Measurements from ENCODE around the gene DDX39B.
A peak's percentile ranks its signal among the peaks of the same experiment; 100 is the strongest.
"Not testable (repeated sequence)": the region's sequence is repeated elsewhere in the genome, so short reads cannot be mapped to it uniquely, and the experiment has no call there.

Gene DDX39B

DNA sequence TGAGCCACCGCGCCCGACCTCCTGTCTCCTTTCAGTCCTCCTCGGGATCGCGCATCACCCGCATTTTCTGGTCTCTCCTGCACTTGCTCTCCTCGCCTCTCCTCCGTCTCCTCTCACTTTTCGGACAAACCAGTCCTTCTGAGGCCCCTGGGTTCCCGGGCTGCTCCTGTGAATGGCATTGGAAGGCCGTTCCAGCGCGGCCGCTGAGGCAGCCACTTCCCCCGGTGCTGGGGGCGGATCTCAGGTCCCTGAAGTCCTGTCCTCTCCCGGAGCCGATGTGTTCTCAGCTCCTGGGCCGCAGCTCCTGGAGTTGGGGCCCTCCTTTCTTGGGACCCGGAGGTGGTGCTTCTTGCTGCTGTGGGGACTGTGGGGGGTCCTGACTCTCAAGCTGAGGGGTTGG is 43.1 kb downstream of the DDX39B start:
- Histone ChIP-seq H2AFZ (ENCODE audit: low read length) (no peak overlapping the region), H4K20me1 (ENCODE audit: insufficient read depth, low read length) (no peaks in the 10 kb centered on the region), H3K27me3 (ENCODE audit: insufficient read depth, low read length) (no peaks in the 10 kb centered on the region), H3K4me1 (ENCODE audit: insufficient read depth, low read length, severe bottlenecking) (peaks cover 24% of the 10 kb centered on the region), H3K9me2 (ENCODE audit: low read depth, low read length) (no peaks in the 10 kb centered on the region), H3K4me2 (ENCODE audit: low read length) (peak overlapping the region; percentile 40; the same call in 1 of the 2 replicates), H3K9ac (ENCODE audit: low read length) (no peak overlapping the region), H3K79me2 (ENCODE audit: insufficient read depth, low read length) (peaks cover 61% of the 10 kb centered on the region), H3K4me3 (ENCODE audit: low read depth, low read length, poor library complexity, severe bottlenecking) (peak overlapping the region; percentile 95), H3K36me3 (ENCODE audit: insufficient read depth, low read length) (peaks cover 13% of the 10 kb centered on the region), H3K9me3 (ENCODE audit: low read length) (0 out of 2 replicates have a peak, but pooled peaks cover 3% of the 10 kb centered on the region), H3K27ac (ENCODE audit: low read depth, low read length, poor library complexity, severe bottlenecking) (no peak overlapping the region), H3F3A (ENCODE audit: insufficient read depth, low read length) (no peaks in the 10 kb centered on the region)
- TF ChIP-seq, protein P1, sequence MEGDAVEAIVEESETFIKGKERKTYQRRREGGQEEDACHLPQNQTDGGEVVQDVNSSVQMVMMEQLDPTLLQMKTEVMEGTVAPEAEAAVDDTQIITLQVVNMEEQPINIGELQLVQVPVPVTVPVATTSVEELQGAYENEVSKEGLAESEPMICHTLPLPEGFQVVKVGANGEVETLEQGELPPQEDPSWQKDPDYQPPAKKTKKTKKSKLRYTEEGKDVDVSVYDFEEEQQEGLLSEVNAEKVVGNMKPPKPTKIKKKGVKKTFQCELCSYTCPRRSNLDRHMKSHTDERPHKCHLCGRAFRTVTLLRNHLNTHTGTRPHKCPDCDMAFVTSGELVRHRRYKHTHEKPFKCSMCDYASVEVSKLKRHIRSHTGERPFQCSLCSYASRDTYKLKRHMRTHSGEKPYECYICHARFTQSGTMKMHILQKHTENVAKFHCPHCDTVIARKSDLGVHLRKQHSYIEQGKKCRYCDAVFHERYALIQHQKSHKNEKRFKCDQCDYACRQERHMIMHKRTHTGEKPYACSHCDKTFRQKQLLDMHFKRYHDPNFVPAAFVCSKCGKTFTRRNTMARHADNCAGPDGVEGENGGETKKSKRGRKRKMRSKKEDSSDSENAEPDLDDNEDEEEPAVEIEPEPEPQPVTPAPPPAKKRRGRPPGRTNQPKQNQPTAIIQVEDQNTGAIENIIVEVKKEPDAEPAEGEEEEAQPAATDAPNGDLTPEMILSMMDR (IDR thresholded peaks at IDR 0.05; ENCODE audit: low read length): no peak
- TF ChIP-seq EZH2 (IDR thresholded peaks at IDR 0.05; ENCODE audit: borderline replicate concordance, low read length): no peak

GRCh38 chr6:31497531-31498476 is 44.0 kb downstream of the DDX39B start, which contains the start of gene MICB:
Gene MICB (plus strand): TSS chr6:31498145. CDS start chr6:31498194, 49 bp downstream.
- Histone ChIP-seq H3K9me2 (ENCODE audit: low read depth, low read length) (no peaks in the 10 kb centered on the region), H4K20me1 (ENCODE audit: insufficient read depth, low read length) (no peaks in the 10 kb centered on the region), H3K36me3 (ENCODE audit: insufficient read depth, low read length) (peaks cover 13% of the 10 kb centered on the region), H3F3A (ENCODE audit: insufficient read depth, low read length) (no peaks in the 10 kb centered on the region), H3K27ac (ENCODE audit: low read depth, low read length, poor library complexity, severe bottlenecking) (peak within 1 kb of the TSS; percentile 65), H3K27me3 (ENCODE audit: insufficient read depth, low read length) (no peaks in the 10 kb centered on the region), H3K9me3 (ENCODE audit: low read length) (0 out of 2 replicates have a peak, but pooled peaks cover 3% of the 10 kb centered on the region), H3K4me2 (ENCODE audit: low read length) (peak within 1 kb of the TSS; percentile 84), H3K4me3 (ENCODE audit: low read depth, low read length, poor library complexity, severe bottlenecking) (peak within 1 kb of the TSS; percentile 95), H3K4me1 (ENCODE audit: insufficient read depth, low read length, severe bottlenecking) (peaks cover 33% of the 10 kb centered on the region), H3K9ac (ENCODE audit: low read length) (peak within 1 kb of the TSS; percentile 58; the same call in 1 of the 2 replicates), H2AFZ (ENCODE audit: low read length) (no peak within 1 kb of the TSS), H3K79me2 (ENCODE audit: insufficient read depth, low read length) (peaks cover 51% of the 10 kb centered on the region)
- TF ChIP-seq, protein P1 (IDR thresholded peaks at IDR 0.05; ENCODE audit: low read length): no peak
- TF ChIP-seq EZH2 (IDR thresholded peaks at IDR 0.05; ENCODE audit: borderline replicate concordance, low read length): no peak

DNA sequence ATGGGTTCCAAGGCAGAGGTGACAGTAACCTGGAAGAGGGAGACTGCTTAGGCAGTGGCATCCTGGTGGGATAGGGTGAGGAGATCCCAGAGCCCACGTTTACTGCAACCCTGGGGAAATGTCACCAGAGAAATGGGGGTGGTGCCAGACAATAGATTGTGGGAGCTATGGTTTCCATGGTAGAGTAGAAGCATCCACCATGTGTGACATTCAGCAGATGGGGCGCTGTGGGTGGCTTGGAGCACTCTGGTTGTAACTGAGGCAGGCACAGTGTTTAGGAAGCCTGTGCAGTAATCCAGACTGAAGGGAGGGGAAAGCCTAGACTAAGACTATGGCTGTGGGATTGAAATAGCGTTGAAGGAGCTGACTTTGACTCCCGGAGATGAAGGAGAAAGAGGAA is 45.0 kb downstream of the DDX39B start:
- not testable (repeated sequence) for H2AFZ ChIP-seq (ENCODE audit: low read length)
- Histone ChIP-seq H3K9ac (ENCODE audit: low read length) (peak overlapping the region; percentile 58; the same call in 1 of the 2 replicates), H3K4me2 (ENCODE audit: low read length) (peak overlapping the region; percentile 84)

More for the DNA sequence above, 45.0 kb downstream of the DDX39B start:
- not testable (repeated sequence) for H3K9me2 ChIP-seq (ENCODE audit: low read depth, low read length); H4K20me1 ChIP-seq (ENCODE audit: insufficient read depth, low read length); H3K9me3 ChIP-seq (ENCODE audit: low read length); H3F3A ChIP-seq (ENCODE audit: insufficient read depth, low read length); H3K27me3 ChIP-seq (ENCODE audit: insufficient read depth, low read length); H3K36me3 ChIP-seq (ENCODE audit: insufficient read depth, low read length)
- Histone ChIP-seq H3K4me3 (ENCODE audit: low read depth, low read length, poor library complexity, severe bottlenecking) (peak overlapping the region; percentile 95), H3K79me2 (ENCODE audit: insufficient read depth, low read length) (peaks cover 41% of the 10 kb centered on the region), H3K4me1 (ENCODE audit: insufficient read depth, low read length, severe bottlenecking) (peaks cover 42% of the 10 kb centered on the region), H3K27ac (ENCODE audit: low read depth, low read length, poor library complexity, severe bottlenecking) (peak overlapping the region; percentile 65)
